Naive B cell (primary cell): ENCODE measurements around the gene CCDC77. TPM values are rescaled to one million over a fixed set of nuclear protein-coding genes. Genes with fewer than 3 reads are reported as not detected.
"Not testable (repeated sequence)": the region's sequence is repeated elsewhere in the genome, so short reads cannot be mapped to it uniquely, and the experiment has no call there.

Experiments
- ATAC-seq, 2 donors: fragments of 150-1000 bp; cut with Tn5 transposase; 2 replicates each; pipeline ENCODE4 v1.10.0; 2021; ENCODE audit warnings: low read depth in 2 of 2, mild to moderate bottlenecking in 2 of 2, moderate library complexity in 2 of 2
- DNase-seq: peaks from one replicate; pipeline ENCODE4 v3.0.0; 2022
- H3K27ac Mint-ChIP-seq, 6 donors: one replicate each; pipeline ENCODE4 v1.8.0; 2020 to 2022; ENCODE audit warnings: mild to moderate bottlenecking in 6 of 6, mixed read lengths in 6 of 6, moderate library complexity in 5 of 6, inconsistent platforms in 2 of 6
- H3K27me3 Mint-ChIP-seq, 3 donors: one replicate each; pipeline ENCODE4 v1.8.0; 2021 to 2022; ENCODE audit warnings: mixed read lengths in 3 of 3, mild to moderate bottlenecking in 1 of 3
- H3K36me3 Mint-ChIP-seq, 2 donors: one replicate each; pipeline ENCODE4 v1.8.0; 2020 to 2022; ENCODE audit warnings: mixed read lengths in 2 of 2, inconsistent platforms in 1 of 2, mild to moderate bottlenecking in 1 of 2
- H3K4me1 Mint-ChIP-seq, 3 donors: one replicate each; pipeline ENCODE4 v1.8.0; 2020 to 2022; ENCODE audit warnings: mixed read lengths in 3 of 3, inconsistent platforms in 1 of 3, mild to moderate bottlenecking in 1 of 3, moderate library complexity in 1 of 3
- H3K4me3 Mint-ChIP-seq, 8 donors: one replicate each; pipeline ENCODE4 v1.8.0; 2020 to 2022; ENCODE audit warnings: mild to moderate bottlenecking in 8 of 8, mixed read lengths in 8 of 8, moderate library complexity in 8 of 8, inconsistent platforms in 2 of 8
- H3K9me3 Mint-ChIP-seq, 7 donors: one replicate each; pipeline ENCODE4 v1.8.0; 2020 to 2022; ENCODE audit warnings: mixed read lengths in 7 of 7, mild to moderate bottlenecking in 5 of 7, inconsistent platforms in 2 of 7, moderate library complexity in 1 of 7
- polyA plus RNA-seq, 6 donors: library from polyadenylated mRNA; unstranded; fragments of 300-500 nt; fragmentation: Illumina TruSeq; gene quantifications; one replicate each; pipeline ENCODE4 v1.2.3, GENCODE V29; 2021; ENCODE audit warnings: low read depth in 6 of 6

The CCDC77 gene
- polyA plus RNA-seq, 6 donors from 2014 or later: 4.5 to 9.2 (median 6.4) TPM; not detected in 1

DNA sequence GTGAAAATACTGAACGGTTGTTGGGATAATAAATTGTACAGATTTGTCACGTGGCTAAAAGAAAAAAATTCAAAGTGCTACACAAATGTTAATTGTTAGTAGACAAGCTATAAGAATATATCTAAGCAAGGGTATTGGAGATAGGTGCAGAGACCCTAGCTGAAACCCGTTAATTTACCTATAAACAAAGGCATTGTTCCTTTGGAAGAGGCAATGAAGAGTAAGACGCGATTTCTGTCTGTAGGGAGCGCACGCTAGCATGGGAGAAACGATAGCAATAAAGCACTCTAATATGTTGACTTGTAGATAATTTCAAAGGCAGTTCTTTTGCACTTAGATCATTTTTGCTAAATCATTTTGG lies 565 bp downstream of the CCDC77 start:
- H3K36me3 Mint-ChIP-seq: peaks cover 3 to 6% of the 10 kb centered on the region in 2 donors
- no peaks in the 10 kb centered on the region for H3K27me3 Mint-ChIP-seq
- H3K27ac Mint-ChIP-seq: no peak overlapping the region
- H3K4me3 Mint-ChIP-seq: no peak overlapping the region
- H3K4me1 Mint-ChIP-seq: peaks cover 0 to 3% (median 0%) of the 10 kb centered on the region in 3 donors
- ATAC-seq: no peak
- no peak for DNase-seq
- H3K9me3 Mint-ChIP-seq: no peaks in the 10 kb centered on the region

DNA sequence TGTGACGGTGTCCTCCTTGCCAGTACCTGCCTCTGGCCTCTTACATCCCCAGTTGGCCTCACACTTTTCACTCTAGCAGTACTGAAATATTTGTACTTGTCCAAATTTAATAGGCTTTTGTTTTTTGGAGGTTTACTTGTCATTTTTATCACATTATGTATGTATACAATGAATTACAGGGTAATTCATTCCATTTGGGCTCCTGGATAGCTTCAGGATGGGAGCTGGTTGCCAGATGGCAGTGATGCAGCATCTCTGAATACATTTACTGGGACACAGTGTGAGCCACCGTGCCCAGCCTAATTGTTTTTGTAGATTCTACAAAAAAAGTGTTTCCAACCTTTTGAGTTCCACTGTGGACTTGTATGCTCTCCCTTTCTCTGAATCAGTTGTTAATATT lies 13.4 kb downstream of the CCDC77 start:
- Mint-ChIP-seq H3K27me3 (no peaks in the 10 kb centered on the region), H3K4me1 (peaks cover 0 to 5% (median 2%) of the 10 kb centered on the region in 3 donors), H3K4me3 (no peak overlapping the region), H3K36me3 (peaks cover 26 to 36% of the 10 kb centered on the region in 2 donors), H3K27ac (no peak overlapping the region), H3K9me3 (no peaks in the 10 kb centered on the region)
- no peak for DNase-seq
- no peak for ATAC-seq

DNA sequence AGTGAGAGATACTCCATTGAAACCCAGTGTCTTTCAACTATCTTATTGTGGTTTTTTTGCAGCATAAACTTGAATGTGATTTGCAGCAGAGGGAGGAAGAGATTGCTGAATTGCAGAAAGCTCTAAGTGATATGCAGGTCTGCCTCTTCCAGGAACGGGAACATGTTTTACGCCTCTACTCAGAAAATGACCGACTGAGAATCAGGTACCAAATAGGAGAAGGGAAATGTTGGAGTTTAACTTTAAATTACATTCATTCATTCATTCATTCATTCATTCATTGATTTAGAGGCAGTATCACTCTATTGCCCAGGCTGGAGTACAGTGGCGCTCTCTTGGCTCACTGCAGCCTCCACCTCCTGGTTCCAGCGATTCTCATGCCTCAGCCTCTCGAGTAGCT lies 17.0 kb downstream of the CCDC77 start:
- peaks cover 18 to 21% of the 10 kb centered on the region in 2 donors for H3K36me3 Mint-ChIP-seq
- no peak for ATAC-seq

DNA sequence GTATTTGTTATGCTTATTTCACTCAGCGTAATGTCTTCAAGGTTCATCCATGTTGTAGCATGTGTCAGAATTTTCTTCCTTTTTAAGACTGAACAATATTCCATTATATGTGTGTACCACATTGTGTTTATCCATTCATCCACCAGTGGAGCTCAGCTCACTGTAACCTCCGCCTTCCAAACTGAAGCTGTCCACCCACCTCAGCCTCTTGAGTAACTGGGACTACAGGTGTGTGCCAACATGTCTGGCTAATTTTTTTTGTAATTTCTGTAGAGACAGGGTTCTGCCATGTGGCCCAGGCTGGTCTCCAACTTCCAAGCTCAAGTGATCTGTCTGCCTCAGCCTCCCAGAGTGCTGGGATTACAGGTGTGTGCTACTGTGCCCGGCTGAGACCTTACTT lies 21.1 kb downstream of the CCDC77 start:
- Mint-ChIP-seq H3K27ac (no peak overlapping the region), H3K36me3 (peaks cover under 1 to 12% of the 10 kb centered on the region in 2 donors), H3K9me3 (no peaks in the 10 kb centered on the region), H3K27me3 (no peaks in the 10 kb centered on the region), H3K4me1 (no peaks in the 10 kb centered on the region), H3K4me3 (no peak overlapping the region)
- no peak for ATAC-seq
- no peak for DNase-seq

More for the DNA sequence above, 17.0 kb downstream of the CCDC77 start:
- Mint-ChIP-seq H3K4me1 (peaks cover 0 to 5% (median 0%) of the 10 kb centered on the region in 3 donors), H3K4me3 (no peak overlapping the region), H3K27ac (no peak overlapping the region), H3K27me3 (no peaks in the 10 kb centered on the region), H3K9me3 (no peaks in the 10 kb centered on the region)
- no peak for DNase-seq

DNA sequence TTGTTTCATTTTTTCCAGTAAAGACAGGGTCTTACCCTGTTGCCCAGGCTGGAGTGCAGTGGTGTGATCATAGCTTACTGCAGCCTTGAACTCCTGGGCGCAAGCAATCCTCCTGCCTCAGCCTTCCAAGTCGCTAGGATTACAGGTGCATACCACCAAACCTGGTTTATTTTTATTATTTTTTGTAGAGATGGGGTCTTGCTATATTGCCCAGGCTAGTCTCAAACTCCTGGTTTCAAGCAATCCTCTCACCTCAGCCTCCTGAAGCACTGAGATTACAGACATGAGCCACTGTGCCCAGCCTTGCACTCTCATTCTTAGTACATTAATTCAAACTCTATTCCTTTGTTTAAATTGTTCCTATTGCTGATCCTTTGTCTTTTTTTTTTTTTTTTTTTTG lies 34.3 kb downstream of the CCDC77 start:
- not testable (repeated sequence) for H3K4me1 Mint-ChIP-seq, DNase-seq, H3K27ac Mint-ChIP-seq, ATAC-seq, H3K9me3 Mint-ChIP-seq, H3K27me3 Mint-ChIP-seq, H3K4me3 Mint-ChIP-seq
- H3K36me3 Mint-ChIP-seq: peaks cover 20 to 49% of the 10 kb centered on the region in 2 donors

DNA sequence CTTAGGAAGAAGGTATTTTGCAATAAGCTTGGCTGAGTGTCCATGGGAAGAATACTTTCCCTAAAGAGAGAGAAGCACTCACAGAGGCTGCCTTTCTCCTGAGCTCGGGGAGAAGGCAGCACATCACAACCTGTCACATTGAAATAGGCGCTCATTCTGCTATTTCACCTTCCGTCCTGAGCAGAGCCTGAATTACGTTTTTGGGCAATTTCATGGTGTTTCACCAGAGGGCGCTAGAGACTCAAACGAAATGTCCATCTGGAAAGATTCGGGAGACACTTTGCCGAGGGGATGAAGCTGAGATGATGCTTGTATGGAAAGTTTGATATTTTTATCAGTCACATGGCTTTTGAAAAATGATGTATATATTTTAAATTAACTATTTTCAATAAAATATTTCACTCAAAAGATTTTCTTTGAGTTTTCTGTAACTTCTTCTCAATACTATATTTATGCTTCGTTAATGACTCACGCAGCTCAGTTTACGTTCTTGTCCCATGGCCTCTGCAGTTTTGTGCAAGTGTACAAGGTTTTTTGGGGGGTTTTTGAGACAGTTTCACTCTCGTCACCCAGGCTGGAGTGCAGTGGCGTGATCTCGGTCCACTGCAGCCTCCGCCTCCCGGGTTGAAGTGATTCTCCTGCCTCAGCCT lies 40.9 kb downstream of the CCDC77 start:
- peaks cover 19 to 23% of the 10 kb centered on the region in 2 donors for H3K36me3 Mint-ChIP-seq
- H3K4me3 Mint-ChIP-seq: no peak overlapping the region
- H3K27ac Mint-ChIP-seq: peak overlapping the region in 1 of 6 donors; percentile 72
- H3K9me3 Mint-ChIP-seq: no peaks in the 10 kb centered on the region
- H3K4me1 Mint-ChIP-seq: no peaks in the 10 kb centered on the region
- DNase-seq (peak; percentile 3), ATAC-seq (no peak)
- peaks cover 0 to 4% (median 0%) of the 10 kb centered on the region in 3 donors for H3K27me3 Mint-ChIP-seq

DNA sequence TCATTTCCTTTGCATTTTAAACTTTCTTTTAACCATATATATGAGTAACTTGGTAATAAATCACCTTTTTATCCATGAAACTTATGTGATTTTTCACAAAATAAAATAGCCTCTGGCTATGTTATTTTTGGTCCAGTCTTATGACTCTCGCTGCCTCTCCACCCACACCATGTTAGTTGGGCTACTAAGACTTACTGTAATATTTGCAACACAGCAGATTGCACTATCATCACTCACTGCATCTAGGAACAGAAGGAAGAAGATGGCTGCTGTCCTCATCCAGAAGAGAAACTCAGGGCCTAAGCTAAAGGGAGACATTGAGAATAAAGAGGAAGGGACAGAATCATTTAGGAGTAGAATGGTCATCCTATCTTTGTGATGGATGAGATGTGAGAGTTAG lies 45.7 kb downstream of the CCDC77 start:
- Mint-ChIP-seq H3K36me3 (peaks cover 0 to 2% of the 10 kb centered on the region in 2 donors), H3K27ac (no peak overlapping the region), H3K4me1 (no peaks in the 10 kb centered on the region), H3K27me3 (peaks cover 0 to 4% (median 0%) of the 10 kb centered on the region in 3 donors), H3K9me3 (no peaks in the 10 kb centered on the region), H3K4me3 (no peak overlapping the region)
- ATAC-seq (no peak), DNase-seq (no peak)

DNA sequence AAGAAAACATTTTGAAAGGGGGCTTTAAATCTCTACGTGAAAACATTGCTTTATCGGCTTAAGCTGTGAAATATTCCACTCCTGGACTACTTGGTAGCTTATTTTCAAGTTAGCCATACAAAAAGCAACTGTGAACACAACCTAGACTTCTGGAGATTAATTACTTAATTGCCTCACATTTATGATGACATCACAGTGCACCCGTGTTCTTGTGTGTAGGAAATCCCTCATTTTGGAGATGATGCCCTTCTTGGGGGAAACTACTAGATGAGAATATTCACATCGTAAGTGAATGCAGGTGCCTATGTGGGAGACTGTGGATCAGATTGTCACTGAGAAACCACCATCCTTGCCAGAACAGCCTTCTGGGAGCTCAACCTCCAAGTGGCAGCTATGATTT lies 47.8 kb downstream of the CCDC77 start:
- no peaks in the 10 kb centered on the region for H3K36me3 Mint-ChIP-seq
- H3K4me1 Mint-ChIP-seq: peaks cover 0 to 3% (median 0%) of the 10 kb centered on the region in 3 donors
- no peak overlapping the region for H3K4me3 Mint-ChIP-seq
- ATAC-seq (no peak), DNase-seq (no peak)
- H3K27me3 Mint-ChIP-seq: peaks cover 0 to 4% (median 0%) of the 10 kb centered on the region in 3 donors
- no peak overlapping the region for H3K27ac Mint-ChIP-seq
- H3K9me3 Mint-ChIP-seq: no peaks in the 10 kb centered on the region

DNA sequence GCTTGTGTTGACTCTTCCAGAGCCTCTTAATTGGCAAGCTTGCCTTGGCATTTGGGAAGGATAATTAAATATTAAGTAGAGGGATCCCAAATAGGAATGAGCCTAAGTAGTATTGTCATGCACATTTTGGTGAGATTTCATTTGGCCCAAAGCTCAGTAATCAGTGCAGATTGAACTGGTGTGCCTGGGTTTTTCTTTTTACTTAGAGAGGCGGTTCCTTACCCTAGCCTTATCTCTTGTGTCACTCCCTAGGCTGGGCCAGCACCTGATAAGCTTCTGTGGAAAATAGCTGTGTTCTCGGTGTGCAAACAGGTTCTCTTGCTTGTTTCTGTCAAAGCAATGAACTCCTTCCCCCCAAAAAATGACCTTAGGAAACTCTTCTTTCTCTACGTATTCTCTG lies 49.0 kb downstream of the CCDC77 start:
- H3K4me1 Mint-ChIP-seq: peaks cover 0 to 3% (median 0%) of the 10 kb centered on the region in 3 donors
- DNase-seq (no peak), ATAC-seq (no peak)
- peaks cover 0 to 4% (median 0%) of the 10 kb centered on the region in 3 donors for H3K27me3 Mint-ChIP-seq
- no peaks in the 10 kb centered on the region for H3K36me3 Mint-ChIP-seq
- no peaks in the 10 kb centered on the region for H3K9me3 Mint-ChIP-seq
- H3K4me3 Mint-ChIP-seq: no peak overlapping the region
- no peak overlapping the region for H3K27ac Mint-ChIP-seq

DNA sequence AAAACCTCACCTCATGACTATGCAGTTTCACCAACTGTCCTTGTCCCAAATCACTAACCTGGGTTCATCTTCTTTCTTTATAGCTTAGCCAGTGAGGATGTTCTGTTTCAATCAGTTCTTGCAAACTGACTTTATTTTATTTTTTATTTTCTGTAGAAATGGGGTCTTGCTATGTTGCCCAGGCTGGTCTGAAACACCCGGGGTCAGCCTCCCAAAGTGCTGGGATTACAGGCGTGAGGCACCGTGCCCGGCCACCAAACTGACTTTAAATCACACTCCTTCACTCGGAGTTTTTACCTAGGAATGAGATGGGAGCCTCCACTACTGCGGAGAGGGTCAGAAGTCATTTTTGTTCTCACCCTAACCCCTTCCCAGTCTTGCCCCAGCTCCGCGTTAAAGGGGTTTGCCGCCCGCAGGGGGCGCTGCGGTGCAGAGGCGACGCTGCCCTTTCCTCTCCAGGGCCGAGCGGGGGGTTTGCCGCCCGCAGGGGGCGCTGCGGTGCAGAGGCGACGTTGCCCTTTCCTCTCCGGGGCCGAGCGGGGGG lies 51.3 kb downstream of the CCDC77 start:
- Mint-ChIP-seq H3K27me3 (peaks cover 4 to 14% (median 7%) of the 10 kb centered on the region in 3 donors), H3K36me3 (no peaks in the 10 kb centered on the region), H3K4me1 (peaks cover 0 to 3% (median 0%) of the 10 kb centered on the region in 3 donors), H3K27ac (no peak overlapping the region), H3K9me3 (no peaks in the 10 kb centered on the region), H3K4me3 (no peak overlapping the region)
- ATAC-seq: peak in 1 of 2 donors; percentile 41
- peak; percentile 18 for DNase-seq

DNA sequence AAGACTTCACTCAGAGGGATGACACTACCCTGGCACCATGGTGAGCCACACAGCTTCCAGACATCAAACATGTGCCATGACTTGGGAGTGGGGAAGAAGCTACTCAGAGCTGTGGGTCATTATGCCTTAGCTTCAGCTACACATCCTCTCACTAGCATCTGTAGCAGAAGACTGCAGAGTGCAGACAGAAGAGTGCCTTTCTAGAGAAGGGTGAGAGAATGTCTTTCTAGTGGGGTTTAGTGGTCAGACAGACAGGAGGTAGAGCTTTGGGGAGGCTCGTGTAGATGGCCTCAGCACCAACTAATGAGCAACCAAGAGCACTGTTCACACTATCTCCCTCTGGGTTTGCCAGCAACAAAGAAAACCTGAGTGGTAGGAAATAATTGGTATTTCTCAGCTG lies 53.4 kb downstream of the CCDC77 start:
- Mint-ChIP-seq H3K4me3 (no peak overlapping the region), H3K36me3 (no peaks in the 10 kb centered on the region), H3K9me3 (no peaks in the 10 kb centered on the region), H3K27ac (no peak overlapping the region), H3K27me3 (peaks cover 16 to 23% (median 17%) of the 10 kb centered on the region in 3 donors), H3K4me1 (peaks cover 0 to 10% (median 0%) of the 10 kb centered on the region in 3 donors)
- no peak for DNase-seq
- ATAC-seq: peak; percentile 18 to 25

DNA sequence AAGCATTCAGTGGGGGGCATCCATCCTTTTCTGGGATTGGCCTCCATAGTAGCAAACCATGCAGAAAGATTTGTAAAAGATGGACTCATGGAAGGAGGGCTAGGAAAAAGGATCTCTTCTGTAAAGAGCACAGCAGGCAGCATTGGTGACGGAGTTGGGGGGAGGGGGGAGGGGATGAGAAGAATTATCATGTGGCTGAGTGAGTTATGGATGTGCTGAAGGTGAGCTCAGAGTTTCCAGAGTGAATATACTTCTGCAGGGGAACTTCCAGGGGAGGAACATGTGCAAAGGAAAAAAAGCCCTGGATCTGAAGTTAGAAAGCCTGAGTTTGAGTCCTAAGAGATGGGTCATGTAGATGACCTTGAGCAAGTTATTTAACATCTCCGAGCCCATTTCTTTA lies 54.4 kb downstream of the CCDC77 start:
- DNase-seq (no peak), ATAC-seq (no peak)
- Mint-ChIP-seq H3K27me3 (peaks cover 19 to 24% (median 19%) of the 10 kb centered on the region in 3 donors), H3K4me1 (peaks cover 1 to 10% (median 1%) of the 10 kb centered on the region in 3 donors), H3K36me3 (peaks cover 0 to 2% of the 10 kb centered on the region in 2 donors), H3K27ac (no peak overlapping the region), H3K4me3 (no peak overlapping the region), H3K9me3 (no peaks in the 10 kb centered on the region)

DNA sequence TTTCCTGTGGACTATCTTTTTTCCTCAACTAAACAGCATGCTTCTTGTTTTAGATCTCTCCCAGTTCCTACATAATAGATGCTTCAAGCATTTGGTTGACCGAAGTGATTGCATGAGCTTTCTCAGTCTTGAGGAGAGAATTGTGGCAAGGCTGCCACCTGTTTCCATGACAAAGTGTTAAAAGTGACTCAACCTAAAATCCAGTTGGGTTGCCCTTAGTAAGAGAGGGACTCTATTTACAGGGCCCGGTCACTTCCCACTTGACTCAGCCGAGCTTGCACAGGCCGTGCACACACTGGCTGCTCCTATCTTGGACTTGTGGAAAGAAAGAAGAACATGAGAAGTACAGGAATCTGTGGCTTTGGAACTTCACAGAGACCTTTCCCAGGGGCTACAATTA lies 56.2 kb downstream of the CCDC77 start:
- DNase-seq (no peak), ATAC-seq (no peak)
- H3K27ac Mint-ChIP-seq: no peak overlapping the region
- peaks cover 38 to 40% (median 38%) of the 10 kb centered on the region in 3 donors for H3K27me3 Mint-ChIP-seq
- peaks cover 0 to 8% of the 10 kb centered on the region in 2 donors for H3K36me3 Mint-ChIP-seq
- peak overlapping the region in 4 of 8 donors; percentile 24 to 53 (median 48) for H3K4me3 Mint-ChIP-seq
- no peaks in the 10 kb centered on the region for H3K9me3 Mint-ChIP-seq
- H3K4me1 Mint-ChIP-seq: peaks cover 5 to 13% (median 6%) of the 10 kb centered on the region in 3 donors

DNA sequence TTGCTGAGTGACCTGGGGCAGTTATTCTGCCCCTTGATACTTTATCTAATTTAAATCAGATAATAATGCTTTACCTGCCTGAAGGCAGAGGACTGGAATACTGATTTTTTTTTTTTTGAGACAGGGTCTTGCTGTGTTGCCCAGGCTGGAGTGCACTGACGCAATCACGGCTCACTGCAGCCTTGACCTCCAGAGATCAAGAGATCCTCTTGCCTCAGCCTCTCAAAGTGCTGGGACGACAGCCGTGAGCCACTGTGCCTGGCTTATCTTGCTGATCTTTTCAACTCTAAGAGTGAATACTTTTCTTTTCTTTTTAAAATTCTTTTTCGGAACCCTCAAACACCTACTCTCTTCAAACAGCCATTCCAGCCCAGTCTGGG lies 57.6 kb downstream of the CCDC77 start:
- DNase-seq: no peak

More for the DNA sequence above, 57.6 kb downstream of the CCDC77 start:
- Mint-ChIP-seq H3K4me3 (peak overlapping the region in 7 of 8 donors; percentile 47 to 88 (median 71)), H3K36me3 (peaks cover 0 to 8% of the 10 kb centered on the region in 2 donors), H3K4me1 (peaks cover 5 to 13% (median 6%) of the 10 kb centered on the region in 3 donors), H3K27me3 (peaks cover 41 to 51% (median 51%) of the 10 kb centered on the region in 3 donors), H3K27ac (no peak overlapping the region), H3K9me3 (no peaks in the 10 kb centered on the region)
- ATAC-seq: no peak
